Measurements from ENCODE around the gene ADNP. TPM values are rescaled to one million over a fixed set of nuclear protein-coding genes. Genes with fewer than 3 reads are reported as not detected.

Gene ADNP
- polyA plus RNA-seq, 1 of the 3 experiments (the other 2 are of a cell fraction): 13.3 TPM

- Histone ChIP-seq H3K4me2 (no peak overlapping the region), H3K9ac (no peak overlapping the region), H3K27me3 (ENCODE audit: insufficient read depth) (no peaks in the 10 kb centered on the region), H3K4me1 (ENCODE audit: control insufficient read depth in 1 of 2, insufficient read depth in 2 of 2, low read depth in 1 of 2, low read length in 1 of 2) (peaks cover 0 to 11% of the 10 kb centered on the region in 2 experiments; a peak in 1 of 4 replicates), H3K36me3 (replicated peaks in 1 of 2; ENCODE audit: control insufficient read depth in 1 of 2, insufficient read depth in 2 of 2, low read length in 1 of 2) (no peaks in the 10 kb centered on the region), H4K20me1 (ENCODE audit: insufficient read depth) (no peaks in the 10 kb centered on the region), H3K9me2 (no peaks in the 10 kb centered on the region), H3K79me2 (ENCODE audit: insufficient read depth) (no peaks in the 10 kb centered on the region), H2AFZ (ENCODE audit: low read depth) (no peak overlapping the region), H3F3A (replicated peaks; ENCODE audit: insufficient read depth) (no peaks in the 10 kb centered on the region), H3K9me3 (no peaks in the 10 kb centered on the region), H3K27ac (ENCODE audit: low read depth in 2 of 2, low read length in 1 of 2) (no peak overlapping the region), H3K4me3 (ENCODE audit: low read depth in 2 of 2, low read length in 1 of 2) (no peak overlapping the region)
- WGBS (ENCODE audit: low lambda C conversion rate): 90% methylated on average over 10 of the region's 11 CpGs
- no peak for TF ChIP-seq GABPA (IDR thresholded peaks at IDR 0.05; ENCODE audit: low read depth)
- no peak for TF ChIP-seq MEF2A (IDR thresholded peaks at IDR 0.05; ENCODE audit: borderline replicate concordance, low read depth)
- TF ChIP-seq, protein P1, sequence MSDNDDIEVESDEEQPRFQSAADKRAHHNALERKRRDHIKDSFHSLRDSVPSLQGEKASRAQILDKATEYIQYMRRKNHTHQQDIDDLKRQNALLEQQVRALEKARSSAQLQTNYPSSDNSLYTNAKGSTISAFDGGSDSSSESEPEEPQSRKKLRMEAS (IDR thresholded peaks at IDR 0.05; ENCODE audit: low read depth): no peak
- TF ChIP-seq FOXM1 (IDR thresholded peaks at IDR 0.05; ENCODE audit: low read depth): no peak
- no peak for TF ChIP-seq TAF1 (IDR thresholded peaks at IDR 0.05; ENCODE audit: borderline replicate concordance, low read depth, low read length)
- TF ChIP-seq EZH2phosphoT487 (IDR thresholded peaks at IDR 0.05; ENCODE audit: borderline replicate concordance, low read depth): no peak
- TF ChIP-seq, protein P2, sequence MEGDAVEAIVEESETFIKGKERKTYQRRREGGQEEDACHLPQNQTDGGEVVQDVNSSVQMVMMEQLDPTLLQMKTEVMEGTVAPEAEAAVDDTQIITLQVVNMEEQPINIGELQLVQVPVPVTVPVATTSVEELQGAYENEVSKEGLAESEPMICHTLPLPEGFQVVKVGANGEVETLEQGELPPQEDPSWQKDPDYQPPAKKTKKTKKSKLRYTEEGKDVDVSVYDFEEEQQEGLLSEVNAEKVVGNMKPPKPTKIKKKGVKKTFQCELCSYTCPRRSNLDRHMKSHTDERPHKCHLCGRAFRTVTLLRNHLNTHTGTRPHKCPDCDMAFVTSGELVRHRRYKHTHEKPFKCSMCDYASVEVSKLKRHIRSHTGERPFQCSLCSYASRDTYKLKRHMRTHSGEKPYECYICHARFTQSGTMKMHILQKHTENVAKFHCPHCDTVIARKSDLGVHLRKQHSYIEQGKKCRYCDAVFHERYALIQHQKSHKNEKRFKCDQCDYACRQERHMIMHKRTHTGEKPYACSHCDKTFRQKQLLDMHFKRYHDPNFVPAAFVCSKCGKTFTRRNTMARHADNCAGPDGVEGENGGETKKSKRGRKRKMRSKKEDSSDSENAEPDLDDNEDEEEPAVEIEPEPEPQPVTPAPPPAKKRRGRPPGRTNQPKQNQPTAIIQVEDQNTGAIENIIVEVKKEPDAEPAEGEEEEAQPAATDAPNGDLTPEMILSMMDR (IDR thresholded peaks at IDR 0.05): no peak
- ChIA-PET POLR2A (no interaction called here), CTCF (interaction anchor here (0.7 kb wide), 1 partner anchor 52 kb away, joined by 3 read pairs; no protein-coding TSS in a partner anchor)
- DNase-seq: no peak
These were observed 62.4 kb downstream of the ADNP start for GRCh38 chr20:50868509-50869495.

DNA sequence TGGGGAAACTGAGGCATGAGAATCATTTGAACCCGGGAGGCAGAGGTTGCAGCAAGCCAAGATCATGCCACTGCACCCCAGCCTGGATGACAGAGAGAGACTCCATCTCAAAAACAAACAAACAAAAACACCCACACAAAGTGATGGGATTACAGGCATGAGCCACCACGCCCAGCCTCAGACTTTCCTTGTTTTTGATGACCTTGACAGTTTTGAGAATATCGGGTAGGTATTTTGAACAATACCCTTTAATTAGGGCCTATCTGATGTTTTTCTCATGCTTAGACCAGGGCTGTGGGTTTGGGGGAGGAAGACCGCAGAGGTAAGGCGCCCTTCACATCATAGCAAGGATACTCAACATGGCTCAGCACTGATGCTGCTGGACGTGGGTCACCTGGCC, 63.4 kb downstream of the ADNP start:
- Histone ChIP-seq H3K4me1 (ENCODE audit: control insufficient read depth in 1 of 2, insufficient read depth in 2 of 2, low read depth in 1 of 2, low read length in 1 of 2) (peaks cover 0 to 11% of the 10 kb centered on the region in 2 experiments; a peak in 1 of 4 replicates), H3K4me2 (no peak overlapping the region), H3F3A (replicated peaks; ENCODE audit: insufficient read depth) (no peaks in the 10 kb centered on the region), H2AFZ (ENCODE audit: low read depth) (no peak overlapping the region), H4K20me1 (ENCODE audit: insufficient read depth) (no peaks in the 10 kb centered on the region), H3K79me2 (ENCODE audit: insufficient read depth) (no peaks in the 10 kb centered on the region), H3K4me3 (ENCODE audit: low read depth in 2 of 2, low read length in 1 of 2) (no peak overlapping the region), H3K27ac (ENCODE audit: low read depth in 2 of 2, low read length in 1 of 2) (no peak overlapping the region), H3K36me3 (replicated peaks in 1 of 2; ENCODE audit: control insufficient read depth in 1 of 2, insufficient read depth in 2 of 2, low read length in 1 of 2) (no peaks in the 10 kb centered on the region), H3K9me3 (no peaks in the 10 kb centered on the region), H3K9me2 (no peaks in the 10 kb centered on the region), H3K9ac (no peak overlapping the region), H3K27me3 (ENCODE audit: insufficient read depth) (no peaks in the 10 kb centered on the region)
- no peak for DNase-seq
- ChIA-PET POLR2A (no interaction called here), CTCF (no interaction called here)
- WGBS (ENCODE audit: low lambda C conversion rate): 91% methylated on average over 6 of the region's 6 CpGs
- TF ChIP-seq GABPA (IDR thresholded peaks at IDR 0.05; ENCODE audit: low read depth): no peak
- no peak for TF ChIP-seq SIN3A (IDR thresholded peaks at IDR 0.05; ENCODE audit: borderline replicate concordance, low read depth, low read length)
- no peak for TF ChIP-seq USF1 (IDR thresholded peaks at IDR 0.05; ENCODE audit: borderline replicate concordance, low read depth)
- TF ChIP-seq, protein P1 (IDR thresholded peaks at IDR 0.05; ENCODE audit: low read depth): no peak
- TF ChIP-seq RAD21 (IDR thresholded peaks at IDR 0.05; ENCODE audit: low read length): no peak
- TF ChIP-seq, protein P3, sequence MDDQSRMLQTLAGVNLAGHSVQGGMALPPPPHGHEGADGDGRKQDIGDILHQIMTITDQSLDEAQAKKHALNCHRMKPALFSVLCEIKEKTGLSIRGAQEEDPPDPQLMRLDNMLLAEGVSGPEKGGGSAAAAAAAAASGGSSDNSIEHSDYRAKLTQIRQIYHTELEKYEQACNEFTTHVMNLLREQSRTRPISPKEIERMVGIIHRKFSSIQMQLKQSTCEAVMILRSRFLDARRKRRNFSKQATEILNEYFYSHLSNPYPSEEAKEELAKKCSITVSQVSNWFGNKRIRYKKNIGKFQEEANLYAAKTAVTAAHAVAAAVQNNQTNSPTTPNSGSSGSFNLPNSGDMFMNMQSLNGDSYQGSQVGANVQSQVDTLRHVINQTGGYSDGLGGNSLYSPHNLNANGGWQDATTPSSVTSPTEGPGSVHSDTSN (IDR thresholded peaks at IDR 0.05): no peak
- TF ChIP-seq, protein P2 (IDR thresholded peaks at IDR 0.05): no peak
- no peak for TF ChIP-seq RFX5 (IDR thresholded peaks at IDR 0.05; ENCODE audit: low read length)
- no peak for TF ChIP-seq TAF1 (IDR thresholded peaks at IDR 0.05; ENCODE audit: borderline replicate concordance, low read depth, low read length)
- no peak for TF ChIP-seq CHD2 (IDR thresholded peaks at IDR 0.05; ENCODE audit: low read length, partially characterized antibody)
- no peak for TF ChIP-seq GATA2 (CRISPR knock-in tag; IDR thresholded peaks at IDR 0.05)
- no peak for TF ChIP-seq POLR2AphosphoS5 (IDR thresholded peaks at IDR 0.05; ENCODE audit: low read depth, low read length)
- TF ChIP-seq ELF1 (IDR thresholded peaks at IDR 0.05): no peak
- TF ChIP-seq TEAD4 (IDR thresholded peaks at IDR 0.05; ENCODE audit: borderline replicate concordance, insufficient read depth): no peak

Measured in SK-N-SH (cell line).